Nephron (organoid): ENCODE measurements around the gene TNFRSF25.

Source experiments
- H3K27ac Mint-ChIP-seq, 3 experiments: 2 replicates each; pipeline ENCODE4 v1.8.0; 2020; ENCODE audit warnings: mixed read lengths in 3 of 3, mild to moderate bottlenecking in 2 of 3, moderate library complexity in 1 of 3
- H3K27me3 Mint-ChIP-seq: 2 replicates; pipeline ENCODE4 v1.8.0; 2021; ENCODE audit warnings: low read depth, mild to moderate bottlenecking, moderate library complexity, mixed read lengths
- H3K36me3 Mint-ChIP-seq: 2 replicates; pipeline ENCODE4 v1.8.0; 2020; ENCODE audit warnings: low read depth, mixed read lengths
- H3K4me1 Mint-ChIP-seq: 2 replicates; pipeline ENCODE4 v1.8.0; 2020; ENCODE audit warnings: mixed read lengths
- H3K4me3 Mint-ChIP-seq, 3 experiments: 2 replicates each; pipeline ENCODE4 v1.8.0; 2020; ENCODE audit warnings: mild to moderate bottlenecking in 3 of 3, mixed read lengths in 3 of 3, moderate library complexity in 2 of 3
- H3K9me3 Mint-ChIP-seq: 2 replicates; pipeline ENCODE4 v1.8.0; 2020; ENCODE audit warnings: mixed read lengths
- CTCF ChIP-seq, 3 experiments: fragments of 200-600 bp; sonication (generic); IDR thresholded peaks; one replicate each; pipeline ENCODE4 v1.5.0; 2021; ENCODE audit warnings: antibody characterized with exemption in 3 of 3; ENCODE audit not compliant: unreplicated experiment in 3 of 3

TNFRSF25 gene

GRCh38 chr1:6424619-6425593, 41.1 kb downstream of the TNFRSF25 start, which contains the start of gene ESPN:
TSS of gene ESPN (plus strand) at chr1:6424776. CDS start at chr1:6424956, 180 bp downstream.
- peaks cover under 1% of the 10 kb centered on the region for H3K4me1 Mint-ChIP-seq

DNA sequence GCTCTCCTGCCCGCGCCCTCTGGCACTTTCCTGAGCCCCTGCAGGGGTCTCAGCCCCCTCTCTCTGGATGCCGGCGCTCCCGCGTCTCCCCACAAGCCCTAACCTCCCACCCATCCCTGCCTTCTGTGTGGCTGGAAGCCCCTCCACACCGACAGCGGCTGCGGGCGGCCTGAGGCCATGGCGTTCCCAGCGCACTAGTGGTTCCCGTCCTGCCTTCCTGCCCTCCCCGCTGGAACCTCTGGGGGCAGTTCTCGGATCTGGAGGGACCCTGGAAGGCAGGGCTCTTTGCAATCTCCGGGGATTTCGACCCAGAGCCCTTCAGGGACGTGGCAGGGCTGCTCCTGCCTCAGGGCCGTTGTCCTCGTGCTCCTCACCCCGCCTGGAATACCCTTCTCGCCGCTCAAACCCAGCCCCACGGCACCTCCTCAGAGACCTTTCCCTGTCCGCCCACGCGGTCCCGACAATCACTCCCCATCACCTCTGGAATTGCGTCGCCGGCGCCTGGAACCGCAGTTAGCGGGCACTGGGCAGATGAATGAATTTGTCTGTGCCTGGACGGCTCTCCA, 41.9 kb downstream of the TNFRSF25 start:
- no peak for TF ChIP-seq CTCF (IDR thresholded peaks at IDR 0.05; ENCODE audit: unreplicated experiment in 3 of 3)
- H3K4me3 Mint-ChIP-seq, result peak overlapping the region in 2 of 3 experiments; percentile 23 to 26
- no peak overlapping the region for H3K27ac Mint-ChIP-seq
- no peaks in the 10 kb centered on the region for H3K36me3 Mint-ChIP-seq
- peaks cover 83% of the 10 kb centered on the region for H3K27me3 Mint-ChIP-seq
- H3K4me1 Mint-ChIP-seq, result no peaks in the 10 kb centered on the region
- no peaks in the 10 kb centered on the region for H3K9me3 Mint-ChIP-seq

More at GRCh38 chr1:6424619-6425593, 41.1 kb downstream of the TNFRSF25 start, which contains the start of gene ESPN:
- Mint-ChIP-seq H3K9me3 (no peaks in the 10 kb centered on the region), H3K27me3 (peaks cover 83% of the 10 kb centered on the region), H3K27ac (no peak within 1 kb of the TSS), H3K4me3 (peak within 1 kb of the TSS in 2 of 3 experiments; percentile 23 to 26), H3K36me3 (no peaks in the 10 kb centered on the region)
- TF ChIP-seq CTCF (IDR thresholded peaks at IDR 0.05; ENCODE audit: unreplicated experiment in 3 of 3), result no peak

GRCh38 chr1:6423321-6423999, 42.5 kb downstream of the TNFRSF25 start:
- Mint-ChIP-seq H3K4me3 (peak overlapping the region in 1 of 3 experiments; percentile 13), H3K27me3 (peaks cover 88% of the 10 kb centered on the region), H3K27ac (no peak overlapping the region), H3K4me1 (no peaks in the 10 kb centered on the region), H3K9me3 (no peaks in the 10 kb centered on the region), H3K36me3 (no peaks in the 10 kb centered on the region)
- peak; percentile 78 to 79 (median 79) for TF ChIP-seq CTCF (IDR thresholded peaks at IDR 0.05; ENCODE audit: unreplicated experiment in 3 of 3)

DNA sequence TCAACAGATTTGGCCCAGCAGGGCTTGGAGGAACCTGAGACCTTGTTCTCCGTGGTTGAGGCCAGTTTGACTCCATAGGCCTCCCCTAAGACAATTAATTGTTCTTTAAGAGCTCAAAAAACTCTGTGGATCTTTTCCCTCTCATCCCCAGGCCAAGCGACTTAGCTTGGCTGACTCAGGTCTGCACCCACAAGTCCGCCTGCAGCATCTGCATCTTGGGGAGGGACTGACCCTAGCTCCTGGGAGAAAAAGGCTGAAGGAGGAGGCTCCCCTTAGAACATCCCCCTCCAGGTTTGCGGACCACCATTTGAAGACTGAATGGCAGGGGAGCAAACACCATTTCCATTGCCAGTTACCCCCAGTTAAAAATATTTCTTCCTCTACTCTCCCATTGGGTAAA, 44.7 kb downstream of the TNFRSF25 start:
- H3K36me3 Mint-ChIP-seq, result no peaks in the 10 kb centered on the region
- H3K27me3 Mint-ChIP-seq, result peaks cover 90% of the 10 kb centered on the region
- no peak overlapping the region for H3K4me3 Mint-ChIP-seq
- no peaks in the 10 kb centered on the region for H3K4me1 Mint-ChIP-seq
- TF ChIP-seq CTCF (IDR thresholded peaks at IDR 0.05; ENCODE audit: unreplicated experiment in 3 of 3), result no peak
- H3K27ac Mint-ChIP-seq, result no peak overlapping the region
- H3K9me3 Mint-ChIP-seq, result no peaks in the 10 kb centered on the region

DNA sequence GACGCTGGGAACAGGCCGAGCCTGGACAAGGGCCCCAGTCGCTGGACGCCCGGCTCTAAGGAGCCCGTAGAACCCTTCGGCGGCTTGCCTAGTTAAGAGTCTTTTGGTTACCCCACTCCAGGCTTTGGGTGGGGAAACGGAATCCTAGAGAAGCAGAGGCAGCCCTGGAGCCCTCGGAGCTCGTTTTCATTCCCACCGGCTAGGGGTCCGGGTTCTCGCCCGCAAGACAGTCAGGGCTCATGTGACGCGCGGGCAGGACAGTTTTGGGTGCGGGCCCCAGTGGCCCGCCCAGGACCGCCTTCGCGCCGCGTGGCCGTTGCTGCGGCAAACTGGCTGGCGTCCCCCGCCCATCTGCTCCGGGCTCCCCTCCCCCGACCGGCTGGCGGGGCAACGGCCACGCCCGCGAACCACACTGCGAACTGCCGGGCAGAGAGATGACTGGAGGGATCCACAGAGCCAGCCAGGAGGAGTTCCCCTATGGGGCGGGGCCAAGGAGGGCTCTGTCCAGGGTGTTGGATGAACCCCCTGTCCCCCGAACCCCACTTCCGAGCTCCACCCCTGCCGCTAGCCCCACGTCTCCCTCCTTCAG, 45.4 kb downstream of the TNFRSF25 start:
- no peak for TF ChIP-seq CTCF (IDR thresholded peaks at IDR 0.05; ENCODE audit: unreplicated experiment in 3 of 3)
- Mint-ChIP-seq H3K36me3 (no peaks in the 10 kb centered on the region), H3K4me3 (no peak overlapping the region), H3K27me3 (peaks cover 90% of the 10 kb centered on the region), H3K9me3 (no peaks in the 10 kb centered on the region), H3K4me1 (no peaks in the 10 kb centered on the region), H3K27ac (no peak overlapping the region)
